ENCODE results near the gene MANSC1.

Gene MANSC1

DNA sequence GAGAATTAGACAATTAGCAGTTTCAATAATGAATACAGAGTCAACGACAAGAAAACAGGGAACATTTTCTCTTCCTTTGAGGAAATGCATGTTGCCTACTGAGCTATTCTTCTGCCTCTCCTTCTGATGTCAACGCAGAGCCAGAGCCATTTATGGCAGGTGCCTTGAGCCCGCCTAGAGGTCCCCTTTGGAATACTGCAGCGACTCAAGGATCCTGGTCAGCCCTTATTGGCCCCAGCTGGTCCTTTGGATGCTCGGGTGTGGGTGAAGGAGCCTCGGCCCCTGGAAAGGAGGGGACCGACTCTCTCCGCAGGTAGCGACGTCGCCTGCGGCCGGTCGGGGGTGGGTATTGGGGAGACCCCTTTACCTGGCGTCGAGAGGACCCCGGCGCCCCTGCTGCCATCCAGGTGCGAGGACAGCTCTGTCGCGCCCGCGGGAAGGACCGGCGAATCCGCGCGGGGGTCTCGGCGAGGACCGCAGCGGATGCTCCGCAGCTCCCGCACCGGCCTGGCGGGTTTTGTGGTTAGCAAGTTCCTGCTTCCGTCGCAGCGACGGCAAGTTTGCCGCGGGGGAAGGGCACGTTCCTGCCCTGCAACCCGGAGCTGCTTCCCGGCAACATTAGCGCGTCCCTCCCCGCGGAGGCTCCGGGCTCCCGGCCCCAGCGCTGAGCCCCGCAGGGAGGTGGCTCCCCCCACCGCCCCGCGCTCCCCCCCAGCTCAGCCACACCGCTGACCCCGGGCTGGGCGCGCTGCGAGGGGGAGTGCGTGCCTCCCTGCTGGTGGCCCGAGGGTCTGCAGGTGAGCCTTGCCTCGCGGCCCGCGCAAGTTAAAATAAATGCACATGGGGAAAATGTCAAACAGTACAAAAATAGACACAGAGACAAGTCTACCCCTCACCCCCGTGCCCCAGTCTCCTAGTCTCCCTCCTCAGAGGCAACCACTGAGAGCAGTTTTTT lies at the start of gene MANSC1:
MANSC1 (minus strand) TSS at position 532 of the 955 bp plus-strand sequence. CDS start 6,928 bp downstream, outside the sequence.
- DNase-seq, result peak; percentile 42

GRCh38 chr12:12399161-12399560 lies 49.1 kb upstream of the MANSC1 start:
- no peak for DNase-seq

GRCh38 chr12:12398026-12398859 lies 48.2 kb upstream of the MANSC1 start:
- no peak for DNase-seq

DNA sequence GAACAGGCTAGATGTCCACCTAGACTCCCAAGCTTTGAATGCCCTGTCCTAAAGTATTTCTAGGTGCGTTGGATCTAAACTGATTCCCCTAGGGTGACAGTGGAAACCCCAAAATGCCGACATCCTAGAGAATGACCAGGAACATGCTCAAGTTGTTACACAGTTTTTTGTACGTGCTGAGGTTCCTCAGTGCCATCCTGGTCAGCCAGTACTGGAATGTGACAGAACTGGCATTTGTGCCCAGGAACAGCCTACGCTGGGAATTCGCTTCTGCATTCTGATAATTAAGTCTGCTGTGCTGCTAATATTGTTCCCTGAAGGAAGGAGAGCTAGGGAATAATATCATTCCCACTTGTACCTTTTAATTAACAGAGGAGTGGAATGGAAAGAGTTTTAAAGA lies 47.1 kb upstream of the MANSC1 start:
- DNase-seq, result no peak

- no peak for DNase-seq
Observed at GRCh38 chr12:12396694-12397093, 46.7 kb upstream of the MANSC1 start.

DNA sequence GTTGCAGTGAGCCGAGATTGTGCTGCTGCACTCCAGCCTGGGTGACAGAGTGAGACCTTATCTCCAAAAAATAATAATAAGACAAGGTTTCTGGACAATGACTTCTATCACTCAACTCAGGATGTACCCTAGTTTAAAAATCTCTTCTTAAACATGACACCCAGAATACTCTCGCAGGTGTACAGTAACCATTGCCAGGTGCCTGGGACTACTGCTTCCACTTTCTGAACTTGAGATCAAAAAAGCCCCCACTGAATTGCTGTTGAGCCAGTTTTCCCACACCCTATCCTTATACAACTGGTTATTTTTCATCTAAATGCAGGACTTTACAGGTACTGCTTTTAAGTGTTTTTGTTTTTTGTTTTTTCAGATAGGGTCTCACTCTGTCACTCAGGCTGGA lies 43.1 kb upstream of the MANSC1 start:
- no peak for DNase-seq

DNA sequence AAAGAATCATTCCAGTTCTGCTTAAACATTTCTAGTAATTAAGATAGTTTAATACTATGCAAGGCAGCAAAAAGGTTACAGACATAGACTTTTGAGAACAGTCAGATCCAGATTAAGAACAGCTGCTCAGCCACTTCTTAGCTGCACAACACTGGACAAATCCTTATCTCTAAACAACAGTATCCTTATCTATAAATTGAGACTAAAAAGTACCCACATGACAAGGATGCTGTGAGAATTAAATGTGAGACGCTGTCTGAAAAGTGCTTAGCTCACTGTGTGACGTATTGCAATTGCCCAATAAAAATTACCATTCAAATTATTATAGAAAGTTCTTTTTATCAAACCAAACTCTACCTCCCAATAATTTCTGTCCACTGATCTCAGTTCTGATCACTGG lies 42.4 kb upstream of the MANSC1 start:
- no peak for DNase-seq

DNA sequence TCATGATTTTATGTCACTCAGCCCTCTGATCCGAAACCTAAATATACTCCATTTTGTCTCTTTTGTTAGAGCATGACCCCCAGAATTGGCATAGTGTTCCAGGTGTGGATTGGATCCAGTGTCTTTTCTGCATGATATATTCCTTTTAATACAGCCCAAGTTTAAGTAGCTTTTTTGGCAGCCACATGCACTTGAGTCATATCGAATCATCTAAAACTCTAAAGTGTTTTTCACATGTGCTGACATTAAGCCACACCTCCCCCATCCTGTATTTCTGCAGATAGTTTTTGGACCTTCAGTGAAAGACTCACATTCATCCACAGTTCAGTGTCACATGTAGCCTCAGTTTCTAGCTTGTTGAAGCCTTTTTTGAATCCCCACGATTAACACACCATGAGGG lies 37.5 kb upstream of the MANSC1 start:
- DNase-seq, result no peak

DNA sequence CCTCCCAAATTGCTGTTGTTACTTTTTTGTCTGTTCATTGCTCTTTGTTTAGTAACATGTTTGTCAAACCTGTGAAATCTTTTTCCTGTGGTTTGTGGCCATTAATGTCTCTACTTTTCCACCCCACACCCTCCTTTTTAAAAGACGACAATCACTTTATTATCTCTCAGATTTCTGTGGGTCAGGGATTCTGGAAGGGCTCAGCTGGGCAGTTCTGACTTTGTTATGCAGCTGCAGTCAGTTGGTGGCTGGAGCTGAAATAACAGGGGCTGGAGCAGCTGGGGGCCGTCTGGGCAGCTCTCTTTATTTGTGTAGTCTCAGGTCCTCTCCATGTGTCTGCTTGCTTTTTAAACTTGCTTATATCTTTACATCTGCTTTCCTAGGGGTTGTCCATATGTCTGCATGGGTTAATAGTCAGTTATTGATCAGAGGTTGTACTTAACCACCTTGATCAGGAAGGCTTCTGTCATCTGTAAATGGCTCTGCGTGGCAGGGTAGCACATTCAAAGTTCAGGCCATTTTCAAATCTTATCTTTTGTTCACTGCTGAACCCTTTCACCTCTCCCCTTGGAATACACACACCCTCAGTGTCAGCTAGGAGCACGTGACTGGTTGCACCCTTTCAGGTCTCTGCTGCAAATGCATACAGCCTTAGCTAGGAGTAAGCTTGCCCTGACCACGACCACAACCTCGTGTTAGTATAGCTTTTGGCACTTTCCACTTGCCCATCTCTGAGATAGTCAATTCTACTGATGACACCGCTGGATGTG lies 34.7 kb upstream of the MANSC1 start:
- DNase-seq, result no peak

- DNase-seq, result no peak
Observed at GRCh38 chr12:12381982-12382381, 31.9 kb upstream of the MANSC1 start.

- DNase-seq, result no peak
Observed at GRCh38 chr12:12380949-12381593, 31.0 kb upstream of the MANSC1 start.

DNA sequence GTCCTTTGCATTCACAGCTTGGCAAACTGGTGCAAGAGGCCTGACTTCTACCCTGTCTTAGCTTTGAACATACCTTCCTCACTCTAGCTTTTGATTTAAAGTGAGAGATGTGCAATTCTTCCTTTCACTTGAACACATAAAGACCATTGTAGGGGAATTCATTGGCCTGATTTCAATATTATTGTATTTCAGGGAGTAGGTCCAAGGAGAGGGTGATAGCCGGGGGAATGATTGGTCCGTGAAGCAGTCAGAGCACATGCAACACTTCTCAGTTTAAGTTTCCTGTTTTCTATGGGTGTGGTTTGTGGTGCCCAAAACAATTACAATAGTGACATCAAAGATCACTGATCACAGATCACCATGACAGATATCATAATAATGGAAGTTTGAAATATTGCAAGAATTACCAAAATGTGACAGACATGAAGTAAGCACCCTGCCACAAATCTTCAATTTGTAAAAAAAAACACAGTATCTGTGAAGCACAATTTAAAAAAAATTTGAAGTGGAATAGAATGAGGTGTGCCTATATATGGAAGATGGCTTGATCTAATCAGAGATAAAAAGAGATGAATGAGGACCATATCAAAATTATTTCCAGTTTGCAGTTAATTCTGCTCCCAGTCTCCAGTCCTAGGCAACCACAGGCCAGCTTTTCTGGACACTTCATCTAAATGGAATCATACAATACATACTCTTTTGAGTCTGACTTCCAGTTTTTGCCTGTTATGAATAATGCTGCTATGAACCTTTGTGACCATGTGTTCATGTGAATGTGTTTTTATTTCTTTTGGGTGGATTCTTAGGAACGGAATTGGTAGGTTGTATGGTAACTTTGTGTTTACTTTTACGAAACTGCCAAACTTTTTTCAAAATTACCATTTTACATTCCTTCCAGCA lies 30.0 kb upstream of the MANSC1 start:
- no peak for DNase-seq

GRCh38 chr12:12378616-12379015 lies 28.6 kb upstream of the MANSC1 start:
- no peak for DNase-seq

GRCh38 chr12:12376646-12377448 lies 26.8 kb upstream of the MANSC1 start:
- peak; percentile 7 for DNase-seq

DNA sequence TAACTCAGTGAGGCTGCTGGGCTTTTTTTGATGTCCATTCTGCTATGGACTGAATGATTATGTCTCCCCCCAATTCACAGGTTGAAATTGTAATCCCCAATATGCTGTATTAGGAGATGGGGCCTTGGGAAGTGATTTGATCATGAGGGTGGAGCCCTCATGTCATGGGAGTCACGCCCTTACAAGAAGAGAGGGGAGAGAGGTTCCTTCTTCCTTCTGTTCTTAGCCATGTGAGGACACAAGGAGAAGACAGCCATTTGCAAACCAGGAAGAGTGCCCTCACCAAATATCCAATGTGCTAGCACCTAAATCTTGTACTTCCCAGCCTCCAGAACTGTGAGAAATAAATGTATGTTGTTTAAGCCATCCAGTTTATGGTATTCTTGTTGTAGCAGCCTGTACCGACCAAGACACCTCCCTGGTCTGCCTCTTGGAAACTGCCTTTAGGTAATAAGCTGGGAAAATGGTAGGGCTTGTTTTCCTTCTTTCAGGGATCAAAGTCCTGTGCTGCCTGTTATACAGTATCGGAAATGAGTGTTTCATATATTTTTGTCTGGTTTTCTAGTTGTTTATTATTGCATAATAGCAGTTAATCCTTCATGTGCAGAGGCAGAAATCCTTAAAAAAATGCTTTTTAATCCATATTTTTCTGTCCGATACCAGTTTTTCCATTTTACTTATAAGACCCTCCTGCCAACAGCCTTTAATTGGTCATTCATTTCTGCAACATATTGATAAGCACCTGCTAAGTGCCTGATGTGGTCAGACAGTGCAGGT lies 23.1 kb upstream of the MANSC1 start:
- no peak for DNase-seq

DNA sequence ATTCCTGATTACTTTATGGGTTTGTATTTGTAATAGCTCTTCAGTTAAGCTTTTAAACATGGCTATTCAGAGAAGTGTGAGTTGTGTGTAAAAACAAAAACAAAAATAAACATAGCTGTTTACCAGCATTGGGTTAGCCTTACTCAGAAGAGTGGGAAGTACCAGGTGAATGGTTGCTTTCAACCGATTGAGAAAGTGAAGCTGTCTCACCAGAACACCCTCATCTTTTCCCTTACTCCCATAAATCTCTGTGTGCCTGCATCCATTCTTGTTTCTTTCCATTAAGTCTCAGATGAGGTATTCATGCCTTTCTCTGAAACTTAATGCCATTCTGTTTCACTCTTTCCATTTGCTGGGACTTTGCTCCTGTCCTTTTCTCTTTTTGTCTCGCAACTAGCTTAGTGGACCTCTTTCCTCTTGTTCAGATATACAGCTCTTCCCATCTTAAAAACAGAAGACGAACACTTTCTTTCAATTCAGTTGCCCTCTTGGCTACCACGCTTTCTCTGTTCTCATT lies 17.5 kb upstream of the MANSC1 start:
- DNase-seq, result no peak

- no peak for DNase-seq
Observed at GRCh38 chr12:12366701-12367481, 16.8 kb upstream of the MANSC1 start.

DNA sequence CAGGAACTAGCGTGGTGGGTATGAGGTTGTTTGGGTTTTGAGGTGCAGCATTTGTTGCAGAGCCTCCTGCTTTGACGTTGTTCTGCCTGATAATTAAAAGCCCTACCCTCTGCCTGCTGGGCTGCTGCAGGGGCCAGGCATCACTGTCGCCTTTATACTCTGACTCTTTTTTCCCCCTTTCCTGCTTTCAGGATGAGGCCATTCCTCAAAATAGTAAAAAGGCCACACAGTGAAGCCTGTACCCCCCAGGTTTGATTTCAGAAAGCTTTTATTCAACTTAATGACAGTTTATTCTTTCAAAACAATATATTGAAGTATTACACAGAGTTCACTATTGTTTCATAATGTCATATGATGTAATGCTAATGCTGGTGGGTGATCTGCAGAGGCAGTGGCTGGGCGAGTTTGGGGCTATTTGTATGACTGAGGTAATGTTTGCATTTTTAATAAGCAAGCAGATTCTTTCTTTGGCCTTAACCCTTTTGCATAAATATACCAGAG lies 15.9 kb upstream of the MANSC1 start:
- DNase-seq, result no peak

GRCh38 chr12:12365446-12365802 lies 15.4 kb upstream of the MANSC1 start:
- DNase-seq, result no peak

All from NCI-H187 treated with DMSO at 0.1 percent for 48 hours (cell line).